H1 (cell line): Measurements from ENCODE around the gene NLRP11. TPM values are rescaled to one million over a fixed set of nuclear protein-coding genes. Genes with fewer than 3 reads are reported as not detected.

Source experiments
- CTCF ChIA-PET: fragments of 300-600 bp; sonication (Branson Sonifier 250); formaldehyde crosslinking; loops from one replicate; lab custom pipeline; 2021; ENCODE audit not compliant: partially characterized antibody; lab: Charles Lee
- POLR2A ChIA-PET: fragments of 300-600 bp; sonication (Branson Sonifier 250); formaldehyde crosslinking; loops from one replicate; lab custom pipeline; 2021; ENCODE audit warnings: inconsistent platforms; ENCODE audit not compliant: partially characterized antibody; lab: Charles Lee
- DNase-seq, 2 experiments: peaks; one replicate each; pipeline versions ENCODE4 v3.0.0 to v3.0.0-alpha.2; 2010 to 2022; ENCODE audit warnings: low spot score in 2 of 2, low read depth in 1 of 2, mixed read lengths in 1 of 2
- FAIRE-seq: peaks from 2 replicates; lab custom pipeline; 2011; peaks lifted over from hg19 to GRCh38; lab: Jason Lieb, UNC
- H2AFZ ChIP-seq: 2 replicates; pipeline ENCODE4 v1.8.1; 2012; ENCODE audit warnings: low read length, inconsistent platforms
- H2AK5ac ChIP-seq: 2 replicates; pipeline ENCODE4 v1.6.1; 2013; ENCODE audit warnings: low read depth, low read length
- H2BK120ac ChIP-seq: replicated peaks from 2 replicates; pipeline ENCODE3; 2013; ENCODE audit warnings: low read depth, low read length, inconsistent platforms
- H2BK12ac ChIP-seq: 2 replicates; pipeline ENCODE4 v1.6.1; 2013; ENCODE audit warnings: low read depth, low read length
- H2BK15ac ChIP-seq: 2 replicates; pipeline ENCODE4 v1.6.1; 2013; ENCODE audit warnings: low read length
- H2BK20ac ChIP-seq: 2 replicates; pipeline ENCODE4 v1.6.1; 2013; ENCODE audit warnings: low read length
- H2BK5ac ChIP-seq: 2 replicates; pipeline ENCODE4 v1.6.1; 2013; ENCODE audit warnings: low read depth, low read length
- H3K14ac ChIP-seq: 2 replicates; pipeline ENCODE4 v1.6.1; 2013; ENCODE audit warnings: inconsistent platforms; ENCODE audit not compliant: insufficient read length
- H3K18ac ChIP-seq: 2 replicates; pipeline ENCODE4 v1.6.1; 2013; ENCODE audit warnings: low read length; ENCODE audit errors: extremely low read depth
- H3K23ac ChIP-seq: 2 replicates; pipeline ENCODE4 v1.6.1; 2013; ENCODE audit warnings: inconsistent platforms; ENCODE audit not compliant: insufficient read length
- H3K23me2 ChIP-seq: 2 replicates; pipeline ENCODE4 v1.6.1; 2013; ENCODE audit warnings: low read depth, low read length
- H3K27ac ChIP-seq: 2 replicates; pipeline ENCODE4 v1.6.1; 2011; ENCODE audit warnings: low read depth, low read length, inconsistent platforms
- H3K27me3 ChIP-seq, 4 experiments: replicated peaks in 1 of 4; 1 replicate in 1 of 4; 2 replicates in 3 of 4; pipeline versions ENCODE4 v1.6.1 to v1.8.1; 2011 to 2013; ENCODE audit warnings: low read length in 3 of 4, mild to moderate bottlenecking in 3 of 4, inconsistent platforms in 2 of 4, mixed read lengths in 2 of 4, moderate library complexity in 1 of 4; ENCODE audit not compliant: control insufficient read depth in 3 of 4, insufficient read depth in 3 of 4; ENCODE audit errors: extremely low read depth in 1 of 4
- H3K36me3 ChIP-seq, 4 experiments: 2 replicates each; pipeline versions ENCODE4 v1.6.1 to v1.8.1; 2011 to 2013; ENCODE audit warnings: mild to moderate bottlenecking in 4 of 4, low read length in 3 of 4, moderate library complexity in 2 of 4, control low read depth in 1 of 4, inconsistent platforms in 1 of 4; ENCODE audit not compliant: insufficient read depth in 4 of 4, control insufficient read depth in 2 of 4
- H3K4ac ChIP-seq: replicated peaks from 2 replicates; pipeline ENCODE3; 2013; ENCODE audit warnings: low read length, low read depth, mixed read lengths, inconsistent platforms; ENCODE audit not compliant: insufficient read length
- H3K4me1 ChIP-seq, 4 experiments: replicated peaks in 1 of 4; 1 replicate in 1 of 4; 2 replicates in 3 of 4; pipeline versions ENCODE4 v1.6.1 to v1.8.1; 2011 to 2013; ENCODE audit warnings: low read length in 3 of 4, inconsistent platforms in 2 of 4, mixed read lengths in 1 of 4; ENCODE audit not compliant: insufficient read depth in 4 of 4, control insufficient read depth in 3 of 4
- H3K4me2 ChIP-seq, 2 experiments: 2 replicates each; pipeline versions ENCODE4 v1.6.1 to v1.8.1; 2011 to 2013; ENCODE audit warnings: low read depth in 2 of 2, low read length in 2 of 2, control low read depth in 1 of 2, inconsistent platforms in 1 of 2, mild to moderate bottlenecking in 1 of 2; ENCODE audit not compliant: insufficient read depth in 1 of 2
- H3K4me3 ChIP-seq, 4 experiments: fragments of 200-600, 300-600 bp in 1 of 4; sonication (generic), shearing (Covaris generic), sonication (Bioruptor Twin) in 1 of 4; 2 replicates each; pipeline versions ENCODE4 v1.5.1 to v1.8.1; 2011 to 2016; ENCODE audit warnings: low read length in 4 of 4, low read depth in 3 of 4, control low read depth in 2 of 4, inconsistent platforms in 2 of 4, mild to moderate bottlenecking in 2 of 4, mixed read lengths in 1 of 4, moderate library complexity in 1 of 4; ENCODE audit not compliant: insufficient read depth in 2 of 4; ENCODE audit errors: extremely low read depth in 1 of 4
- H3K56ac ChIP-seq: replicated peaks from 2 replicates; pipeline ENCODE3; 2013; ENCODE audit warnings: low read depth, mild to moderate bottlenecking, mixed read lengths, low read length, inconsistent platforms; ENCODE audit not compliant: insufficient read length
- H3K79me1 ChIP-seq: 2 replicates; pipeline ENCODE4 v1.6.1; 2013; ENCODE audit warnings: low read depth, low read length, control low read depth
- H3K79me2 ChIP-seq, 2 experiments: 2 replicates each; pipeline versions ENCODE4 v1.6.1 to v1.8.1; 2012 to 2013; ENCODE audit warnings: low read length in 2 of 2, mild to moderate bottlenecking in 2 of 2, inconsistent platforms in 1 of 2; ENCODE audit not compliant: insufficient read depth in 2 of 2, control insufficient read depth in 1 of 2
- H3K9ac ChIP-seq, 4 experiments: replicated peaks in 1 of 4; 1 replicate in 1 of 4; 2 replicates in 3 of 4; pipeline versions ENCODE4 v1.6.1 to v1.8.1; 2011 to 2013; ENCODE audit warnings: low read depth in 3 of 4, low read length in 3 of 4, control low read depth in 2 of 4, mild to moderate bottlenecking in 2 of 4, moderate library complexity in 2 of 4, inconsistent platforms in 1 of 4; ENCODE audit errors: extremely low read depth in 1 of 4
- H3K9me3 ChIP-seq, 2 experiments: 2 replicates each; pipeline versions ENCODE4 v1.6.1 to v1.8.1; 2012 to 2013; ENCODE audit warnings: mild to moderate bottlenecking in 2 of 2, moderate library complexity in 2 of 2, control low read depth in 1 of 2, inconsistent platforms in 1 of 2, low read depth in 1 of 2, low read length in 1 of 2, mixed read lengths in 1 of 2; ENCODE audit not compliant: insufficient read depth in 2 of 2
- H4K20me1 ChIP-seq, 2 experiments: replicated peaks in 1 of 2; 2 replicates each; pipeline versions ENCODE3 to v1.8.1; 2011 to 2013; ENCODE audit warnings: inconsistent platforms in 2 of 2, low read length in 2 of 2, mild to moderate bottlenecking in 1 of 2; ENCODE audit not compliant: insufficient read depth in 2 of 2, control insufficient read depth in 1 of 2
- H4K5ac ChIP-seq: 2 replicates; pipeline ENCODE4 v1.6.1; 2013; ENCODE audit warnings: low read length, low read depth, mixed read lengths, inconsistent platforms; ENCODE audit not compliant: insufficient read length
- H4K8ac ChIP-seq: 2 replicates; pipeline ENCODE4 v1.8.0; 2013; ENCODE audit warnings: mild to moderate bottlenecking, moderate library complexity, low read length, inconsistent platforms; ENCODE audit not compliant: insufficient read depth; ENCODE audit errors: extremely low read depth
- H4K91ac ChIP-seq: replicated peaks from 2 replicates; pipeline ENCODE3; 2013; ENCODE audit warnings: low read length, mixed read lengths, inconsistent platforms; ENCODE audit not compliant: insufficient read length
- CBX5 ChIP-seq: fragments of 300-800, 300-1000 bp; sonication (generic); IDR thresholded peaks from 2 replicates; pipeline ENCODE4 v1.7.1; 2016; ENCODE audit warnings: antibody characterized with exemption, low read length, low read depth
- CHD1 ChIP-seq: IDR thresholded peaks from 2 replicates; pipeline ENCODE4 v1.6.1; 2012; ENCODE audit warnings: low read depth, low read length, improper control_type of control experiment
- CREB1 ChIP-seq: IDR thresholded peaks from 2 replicates; pipeline ENCODE4 v1.6.1; 2012; ENCODE audit warnings: inconsistent platforms
- KDM1A ChIP-seq: fragments of 200-600, 300-600 bp; sonication (generic); IDR thresholded peaks from 2 replicates; pipeline ENCODE4 v1.7.1; 2016; ENCODE audit warnings: mild to moderate bottlenecking, low read length, borderline replicate concordance
- RBBP5 ChIP-seq: IDR thresholded peaks from 2 replicates; pipeline ENCODE4 v1.7.1; 2012; ENCODE audit warnings: low read depth, mild to moderate bottlenecking, inconsistent platforms, low read length, moderate library complexity, borderline replicate concordance
- RFX5 ChIP-seq: IDR thresholded peaks from 2 replicates; pipeline ENCODE4 v1.6.1; 2011; ENCODE audit warnings: low read depth, low read length, improper control_type of control experiment, borderline replicate concordance
- RNF2 ChIP-seq: fragments of 200-900, 300-1000 bp; sonication (generic); IDR thresholded peaks from 2 replicates; pipeline ENCODE4 v1.7.1; 2016; ENCODE audit warnings: borderline replicate concordance, low read depth, mild to moderate bottlenecking, antibody characterized with exemption, low read length; ENCODE audit not compliant: poor library complexity, severe bottlenecking; ENCODE audit errors: missing control alignments
- SUZ12 ChIP-seq: fragments of 200-600 bp; sonication (generic); IDR thresholded peaks from 2 replicates; pipeline ENCODE4 v1.6.1; 2012; ENCODE audit warnings: mild to moderate bottlenecking, inconsistent platforms, low read length, moderate library complexity, mixed read lengths
- TBP ChIP-seq: IDR thresholded peaks from 2 replicates; pipeline ENCODE4 v1.6.1; 2011; ENCODE audit warnings: low read depth, low read length, improper control_type of control experiment
- WGBS, 2 experiments: shearing (Covaris generic) in 1 of 2; methylation state at CpG; one replicate each; pipeline versions ENCODE4 v1.1.6 to v1.1.7; 2013 to 2015; ENCODE audit warnings: low lambda C conversion rate in 2 of 2, mixed read lengths in 2 of 2, inconsistent platforms in 1 of 2, low coverage in 1 of 2, missing lambda C conversion rate in 1 of 2; ENCODE audit not compliant: insufficient replicate concordance in 2 of 2, insufficient coverage in 1 of 2, insufficient read length in 1 of 2; ENCODE audit errors: extremely low coverage in 1 of 2, missing lambda C conversion rate in 1 of 2; 5-methylcytosine and 5-hydroxymethylcytosine counted together
- polyA plus RNA-seq, 7 experiments: library from polyadenylated mRNA; depleted of rRNA in 3 of 7; stranded (reverse) in 5 of 7; unstranded in 2 of 7; fragments of >200 nt in 5 of 7; fragments of 200-250 nt in 2 of 7; gene quantifications; 1 replicate in 5 of 7; 2 replicates in 1 of 7; 4 replicates in 1 of 7; pipeline versions ENCODE4 v1.2.1 to v1.2.3, GENCODE V29; 2011 to 2013; ENCODE audit warnings: missing spikeins in 2 of 7, mixed read lengths in 2 of 7
- total RNA-seq: library from RNA; stranded (reverse); fragmentation: NEBNext Ultra II Directional; extraction: Animal tissue kit (Norgen Biotek cat#: 25700); gene quantifications from 2 replicates; pipeline ENCODE4 v1.2.1, GENCODE V29; 2021
- TF ChIP-seq, protein P1 (sequence below), 3 experiments: IDR thresholded peaks; 1 replicate in 2 of 3; 2 replicates in 1 of 3; pipeline versions ENCODE4 v1.5.1 to v1.6.1; 2011; ENCODE audit warnings: low read length in 3 of 3, mild to moderate bottlenecking in 3 of 3, inconsistent platforms in 2 of 3, low read depth in 1 of 3, moderate library complexity in 1 of 3; ENCODE audit not compliant: insufficient read depth in 1 of 3; ENCODE audit errors: control extremely low read depth in 1 of 3

NLRP11 gene
- total and polyA plus RNA-seq, 2 of the 8 experiments (the other 6 are each of a cell fraction or from before 2014, with no cell fraction given): not detected

- Histone ChIP-seq H3K4me3 (no peak overlapping the region), H4K8ac (no peak overlapping the region), H3K4me1 (no peaks in the 10 kb centered on the region), H3K36me3 (no peaks in the 10 kb centered on the region), H3K56ac (no peak overlapping the region), H3K18ac (no peak overlapping the region), H2BK15ac (no peak overlapping the region), H2BK120ac (no peak overlapping the region), H4K5ac (no peak overlapping the region), H3K79me1 (no peaks in the 10 kb centered on the region), H3K4me2 (no peak overlapping the region), H3K27ac (no peak overlapping the region), H2BK12ac (no peak overlapping the region), H3K9me3 (peaks cover 67 to 89% of the 10 kb centered on the region in 2 experiments), H3K79me2 (no peaks in the 10 kb centered on the region), H4K20me1 (no peaks in the 10 kb centered on the region), H2BK5ac (no peak overlapping the region), H4K91ac (no peak overlapping the region), H2AFZ (no peak overlapping the region), H3K23me2 (no peaks in the 10 kb centered on the region), H3K14ac (no peak overlapping the region), H3K9ac (no peak overlapping the region), H2BK20ac (no peak overlapping the region), H3K4ac (no peak overlapping the region), H3K27me3 (no peaks in the 10 kb centered on the region), H3K23ac (no peak overlapping the region), H2AK5ac (no peak overlapping the region)
- FAIRE-seq (no peak), DNase-seq (no peak)
- 86% methylated on average over 14 of the region's 14 CpGs; no CpG with 5 or more reads in 1 of the 2 experiments for WGBS, 2 experiments
- POLR2A ChIA-PET: no interaction called here
- TF ChIP-seq, protein P1, sequence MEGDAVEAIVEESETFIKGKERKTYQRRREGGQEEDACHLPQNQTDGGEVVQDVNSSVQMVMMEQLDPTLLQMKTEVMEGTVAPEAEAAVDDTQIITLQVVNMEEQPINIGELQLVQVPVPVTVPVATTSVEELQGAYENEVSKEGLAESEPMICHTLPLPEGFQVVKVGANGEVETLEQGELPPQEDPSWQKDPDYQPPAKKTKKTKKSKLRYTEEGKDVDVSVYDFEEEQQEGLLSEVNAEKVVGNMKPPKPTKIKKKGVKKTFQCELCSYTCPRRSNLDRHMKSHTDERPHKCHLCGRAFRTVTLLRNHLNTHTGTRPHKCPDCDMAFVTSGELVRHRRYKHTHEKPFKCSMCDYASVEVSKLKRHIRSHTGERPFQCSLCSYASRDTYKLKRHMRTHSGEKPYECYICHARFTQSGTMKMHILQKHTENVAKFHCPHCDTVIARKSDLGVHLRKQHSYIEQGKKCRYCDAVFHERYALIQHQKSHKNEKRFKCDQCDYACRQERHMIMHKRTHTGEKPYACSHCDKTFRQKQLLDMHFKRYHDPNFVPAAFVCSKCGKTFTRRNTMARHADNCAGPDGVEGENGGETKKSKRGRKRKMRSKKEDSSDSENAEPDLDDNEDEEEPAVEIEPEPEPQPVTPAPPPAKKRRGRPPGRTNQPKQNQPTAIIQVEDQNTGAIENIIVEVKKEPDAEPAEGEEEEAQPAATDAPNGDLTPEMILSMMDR (IDR thresholded peaks at IDR 0.05; ENCODE audit: control extremely low read depth in 1 of 3, insufficient read depth in 1 of 3, low read depth in 1 of 3, low read length in 3 of 3): no peak
- TF ChIP-seq SUZ12 (no peak), TBP (no peak), CHD1 (no peak), KDM1A (no peak), RNF2 (no peak), CBX5 (no peak), CREB1 (no peak), RBBP5 (no peak), RFX5 (no peak)
- CTCF ChIA-PET: no interaction called here
These were observed 26.6 kb upstream of the NLRP11 start for GRCh38 chr19:55858401-55858800.
